ENCODE results near the gene ELK1.
"Not testable (repeated sequence)": the region's sequence is repeated elsewhere in the genome, so short reads cannot be mapped to it uniquely, and the experiment has no call there.

Gene ELK1, protein sequence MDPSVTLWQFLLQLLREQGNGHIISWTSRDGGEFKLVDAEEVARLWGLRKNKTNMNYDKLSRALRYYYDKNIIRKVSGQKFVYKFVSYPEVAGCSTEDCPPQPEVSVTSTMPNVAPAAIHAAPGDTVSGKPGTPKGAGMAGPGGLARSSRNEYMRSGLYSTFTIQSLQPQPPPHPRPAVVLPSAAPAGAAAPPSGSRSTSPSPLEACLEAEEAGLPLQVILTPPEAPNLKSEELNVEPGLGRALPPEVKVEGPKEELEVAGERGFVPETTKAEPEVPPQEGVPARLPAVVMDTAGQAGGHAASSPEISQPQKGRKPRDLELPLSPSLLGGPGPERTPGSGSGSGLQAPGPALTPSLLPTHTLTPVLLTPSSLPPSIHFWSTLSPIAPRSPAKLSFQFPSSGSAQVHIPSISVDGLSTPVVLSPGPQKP

DNA sequence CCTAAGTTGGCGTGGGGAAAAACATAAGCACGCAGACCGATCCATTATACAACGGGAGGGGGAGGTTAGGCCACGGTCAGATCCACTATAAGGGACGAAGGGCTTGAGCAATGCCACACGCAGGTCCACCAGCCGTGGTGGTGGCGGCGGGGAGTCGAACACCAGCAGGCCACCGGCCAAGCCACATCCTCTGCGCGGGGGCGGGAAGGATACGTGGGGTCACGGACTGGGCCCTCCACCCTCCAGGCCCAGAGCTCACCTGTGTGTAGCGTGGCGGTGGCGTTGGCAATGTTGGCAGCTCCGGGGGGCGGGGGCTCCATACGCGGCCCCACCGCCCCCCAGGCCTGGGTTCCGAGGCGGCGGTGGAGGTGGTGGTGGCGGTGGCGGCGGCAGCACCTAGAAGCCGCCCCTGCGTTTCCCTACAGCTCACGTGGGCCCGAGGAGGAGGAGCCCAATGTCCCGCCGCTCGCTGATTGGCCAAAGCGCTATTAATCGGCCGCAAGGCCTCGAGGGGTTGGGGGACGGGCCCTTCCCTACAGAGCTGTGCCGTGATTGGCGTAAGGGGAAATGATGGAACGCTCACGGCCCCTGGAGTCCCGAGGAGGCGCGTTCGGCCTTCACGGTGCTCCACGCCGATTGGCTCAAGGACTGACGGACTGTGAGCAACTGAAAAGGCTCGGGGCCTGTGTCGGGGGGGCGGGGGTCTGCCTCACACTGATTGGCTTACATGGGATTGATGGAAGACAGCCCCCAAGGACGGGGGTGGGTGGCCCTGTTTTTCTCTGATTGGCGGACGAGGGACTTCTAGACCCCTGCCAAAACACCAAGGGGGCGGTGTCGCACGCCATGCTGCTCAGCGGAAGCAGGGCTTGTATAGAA is at the start of gene ELK1:
Gene ELK1 (minus strand): TSS at position 400 of the 879 bp plus-strand sequence. CDS start 9,122 bp downstream, outside the sequence.
- H3K4me1 Mint-ChIP-seq (ENCODE audit: low read depth): peaks cover 47% of the 10 kb centered on the region
- H3K36me3 Mint-ChIP-seq (ENCODE audit: low read depth): peaks cover 61% of the 10 kb centered on the region
- no peaks in the 10 kb centered on the region for H3K9me3 Mint-ChIP-seq
- H3K27me3 Mint-ChIP-seq: no peaks in the 10 kb centered on the region
- H3K27ac Mint-ChIP-seq: peak within 1 kb of the TSS; percentile 94
- H3K4me3 Mint-ChIP-seq: peak within 1 kb of the TSS; percentile 92

DNA sequence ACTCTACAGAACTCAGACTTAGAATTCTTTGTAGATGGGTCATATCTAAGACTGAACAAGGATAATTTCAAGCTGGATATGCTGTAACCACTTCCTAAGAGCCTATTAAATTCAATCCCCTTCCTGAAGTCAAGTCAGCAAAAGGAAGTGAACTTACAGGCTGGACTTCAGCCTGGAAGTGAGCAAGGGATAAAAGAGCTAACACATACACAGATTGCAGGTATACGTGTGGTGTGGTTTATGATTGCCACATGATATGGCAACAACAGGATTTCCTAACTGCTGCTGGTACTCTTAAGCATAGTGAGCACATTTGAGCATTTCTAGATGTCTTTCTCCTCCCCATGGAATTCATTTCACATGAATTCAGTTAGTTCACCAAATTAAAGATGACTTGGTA is 46.8 kb upstream of the ELK1 start:
- no peaks in the 10 kb centered on the region for H3K4me1 Mint-ChIP-seq (ENCODE audit: low read depth)
- no peak overlapping the region for H3K27ac Mint-ChIP-seq
- H3K27me3 Mint-ChIP-seq: no peaks in the 10 kb centered on the region
- H3K4me3 Mint-ChIP-seq: no peak overlapping the region
- H3K36me3 Mint-ChIP-seq (ENCODE audit: low read depth): no peaks in the 10 kb centered on the region
- H3K9me3 Mint-ChIP-seq: no peaks in the 10 kb centered on the region

- no peaks in the 10 kb centered on the region for H3K36me3 Mint-ChIP-seq (ENCODE audit: low read depth)
- H3K27me3 Mint-ChIP-seq: peaks cover 11% of the 10 kb centered on the region
- H3K4me1 Mint-ChIP-seq (ENCODE audit: low read depth): no peaks in the 10 kb centered on the region
- H3K4me3 Mint-ChIP-seq: no peak overlapping the region
- H3K27ac Mint-ChIP-seq: no peak overlapping the region
- no peaks in the 10 kb centered on the region for H3K9me3 Mint-ChIP-seq
Observed at GRCh38 chrX:47690175-47690574, 39.8 kb upstream of the ELK1 start.

DNA sequence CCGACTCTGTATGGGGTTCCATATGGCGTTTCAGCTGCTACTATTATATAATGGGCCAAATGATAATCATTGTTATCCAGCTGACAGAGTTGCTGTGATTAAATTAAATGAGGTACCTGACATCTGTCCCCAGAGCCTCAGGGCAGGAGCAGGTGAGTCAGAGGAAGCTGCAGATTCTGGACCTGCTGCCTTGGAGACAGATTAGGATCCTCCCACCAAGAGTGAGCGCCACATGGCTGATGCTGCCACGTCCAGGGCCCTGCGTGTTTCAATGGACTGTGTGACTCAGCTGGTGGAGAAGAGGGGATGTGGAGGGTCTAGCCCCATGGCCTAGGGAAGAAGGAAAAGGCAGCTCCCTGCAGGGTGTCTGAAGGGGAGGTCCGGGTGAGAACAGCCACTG is 36.9 kb upstream of the ELK1 start:
- peaks cover 11% of the 10 kb centered on the region for H3K27me3 Mint-ChIP-seq
- no peaks in the 10 kb centered on the region for H3K36me3 Mint-ChIP-seq (ENCODE audit: low read depth)
- H3K9me3 Mint-ChIP-seq: no peaks in the 10 kb centered on the region
- H3K4me3 Mint-ChIP-seq: no peak overlapping the region
- H3K27ac Mint-ChIP-seq: no peak overlapping the region
- H3K4me1 Mint-ChIP-seq (ENCODE audit: low read depth): no peaks in the 10 kb centered on the region

GRCh38 chrX:47683829-47684205 is 33.5 kb upstream of the ELK1 start:
- H3K4me3 Mint-ChIP-seq: no peak overlapping the region
- peaks cover 11% of the 10 kb centered on the region for H3K27me3 Mint-ChIP-seq
- no peaks in the 10 kb centered on the region for H3K4me1 Mint-ChIP-seq (ENCODE audit: low read depth)
- H3K27ac Mint-ChIP-seq: no peak overlapping the region
- H3K9me3 Mint-ChIP-seq: no peaks in the 10 kb centered on the region
- H3K36me3 Mint-ChIP-seq (ENCODE audit: low read depth): no peaks in the 10 kb centered on the region

- H3K36me3 Mint-ChIP-seq (ENCODE audit: low read depth): no peaks in the 10 kb centered on the region
- peaks cover 11% of the 10 kb centered on the region for H3K27me3 Mint-ChIP-seq
- no peak overlapping the region for H3K4me3 Mint-ChIP-seq
- H3K4me1 Mint-ChIP-seq (ENCODE audit: low read depth): no peaks in the 10 kb centered on the region
- no peak overlapping the region for H3K27ac Mint-ChIP-seq
- H3K9me3 Mint-ChIP-seq: no peaks in the 10 kb centered on the region
Observed at GRCh38 chrX:47683184-47683828, 32.9 kb upstream of the ELK1 start.

- not testable (repeated sequence) for H3K9me3 Mint-ChIP-seq, H3K27me3 Mint-ChIP-seq, H3K4me3 Mint-ChIP-seq
Observed at GRCh38 chrX:47675959-47676859, 25.8 kb upstream of the ELK1 start.

GRCh38 chrX:47674776-47675175 is 24.4 kb upstream of the ELK1 start:
- H3K9me3 Mint-ChIP-seq: no peaks in the 10 kb centered on the region
- H3K27ac Mint-ChIP-seq: no peak overlapping the region
- H3K36me3 Mint-ChIP-seq (ENCODE audit: low read depth): no peaks in the 10 kb centered on the region
- no peaks in the 10 kb centered on the region for H3K4me1 Mint-ChIP-seq (ENCODE audit: low read depth)
- no peaks in the 10 kb centered on the region for H3K27me3 Mint-ChIP-seq
- no peak overlapping the region for H3K4me3 Mint-ChIP-seq

More at GRCh38 chrX:47675959-47676859, 25.8 kb upstream of the ELK1 start:
- not testable (repeated sequence) for H3K36me3 Mint-ChIP-seq (ENCODE audit: low read depth); H3K27ac Mint-ChIP-seq; H3K4me1 Mint-ChIP-seq (ENCODE audit: low read depth)

- H3K4me1 Mint-ChIP-seq (ENCODE audit: low read depth): peaks cover 32% of the 10 kb centered on the region
- H3K27ac Mint-ChIP-seq; H3K4me3 Mint-ChIP-seq; H3K36me3 Mint-ChIP-seq (ENCODE audit: low read depth); H3K9me3 Mint-ChIP-seq; H3K27me3 Mint-ChIP-seq: not testable (repeated sequence)
Observed at GRCh38 chrX:47665797-47666196, 15.4 kb upstream of the ELK1 start.

DNA sequence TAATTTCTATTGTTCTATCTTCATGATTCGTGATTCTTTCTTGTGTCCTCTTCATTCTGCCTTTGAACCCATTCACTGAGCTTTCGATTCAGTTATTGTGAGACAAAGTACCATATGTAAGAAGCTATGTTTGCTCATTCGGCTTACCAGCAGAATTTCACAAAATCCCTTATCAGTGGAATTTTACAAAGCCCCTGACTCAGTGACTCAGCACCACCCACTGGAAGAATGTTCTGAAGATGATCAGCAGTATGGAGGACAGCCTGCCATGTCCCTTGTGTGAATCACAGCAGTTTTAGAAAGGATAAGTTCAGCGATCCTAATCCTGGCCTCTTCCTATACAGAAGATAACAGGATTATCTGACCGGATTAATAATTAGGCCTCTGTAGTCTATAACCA is 14.4 kb upstream of the ELK1 start:
- H3K4me3 Mint-ChIP-seq: no peak overlapping the region
- no peaks in the 10 kb centered on the region for H3K9me3 Mint-ChIP-seq
- peaks cover 3% of the 10 kb centered on the region for H3K36me3 Mint-ChIP-seq (ENCODE audit: low read depth)
- H3K4me1 Mint-ChIP-seq (ENCODE audit: low read depth): peaks cover 38% of the 10 kb centered on the region
- no peaks in the 10 kb centered on the region for H3K27me3 Mint-ChIP-seq
- H3K27ac Mint-ChIP-seq: peak overlapping the region; percentile 81

DNA sequence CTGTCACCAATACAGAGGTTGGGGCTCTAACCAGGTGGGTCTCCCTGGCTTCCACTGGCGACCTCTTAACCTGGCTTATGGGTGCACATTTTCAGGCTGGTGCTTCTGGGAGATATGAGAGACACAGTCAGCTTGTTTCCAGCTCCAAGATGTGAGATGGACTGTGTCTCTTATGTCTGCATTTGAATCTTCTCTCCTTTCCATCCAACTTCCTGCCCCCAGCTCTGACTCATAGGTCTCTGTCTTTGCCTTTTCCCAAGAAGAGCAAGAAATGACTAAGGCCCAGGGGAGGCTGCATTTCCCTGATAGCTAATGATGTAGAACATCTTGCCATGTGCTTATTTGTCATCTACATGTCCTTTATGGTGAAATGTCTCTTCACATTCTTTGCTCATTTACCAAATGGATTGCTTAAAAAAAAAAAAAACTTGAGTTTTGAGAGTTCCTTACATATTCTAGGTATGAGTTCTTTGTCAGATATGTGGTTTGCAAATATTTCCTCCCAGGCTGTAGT is 11.8 kb upstream of the ELK1 start:
- H3K9me3 Mint-ChIP-seq: peaks cover 3% of the 10 kb centered on the region
- peak overlapping the region; percentile 56 for H3K4me3 Mint-ChIP-seq

DNA sequence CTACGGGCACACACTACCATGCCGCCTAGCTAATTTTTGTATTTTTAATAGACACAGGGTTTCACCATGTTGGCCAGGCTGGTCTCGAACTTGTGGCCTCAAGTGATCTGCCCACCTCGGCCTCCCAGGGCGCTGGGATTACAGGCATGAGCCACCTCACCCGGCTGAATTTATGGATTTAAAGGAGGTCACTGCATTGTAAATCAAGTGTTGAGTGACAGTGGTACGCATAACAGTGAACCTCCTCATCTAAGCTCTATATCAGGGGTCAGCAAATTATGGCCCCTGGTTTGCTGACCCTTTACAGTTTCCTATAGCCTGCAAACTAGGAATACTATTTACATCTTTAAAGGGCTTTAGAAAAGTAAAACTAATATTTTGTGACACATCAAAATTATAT is 11.2 kb upstream of the ELK1 start:
- no peak overlapping the region for H3K4me3 Mint-ChIP-seq
- peaks cover 19% of the 10 kb centered on the region for H3K36me3 Mint-ChIP-seq (ENCODE audit: low read depth)
- H3K27ac Mint-ChIP-seq: peak overlapping the region; percentile 97
- no peaks in the 10 kb centered on the region for H3K27me3 Mint-ChIP-seq
- peaks cover 3% of the 10 kb centered on the region for H3K9me3 Mint-ChIP-seq
- peaks cover 62% of the 10 kb centered on the region for H3K4me1 Mint-ChIP-seq (ENCODE audit: low read depth)

More for the DNA sequence above, 11.8 kb upstream of the ELK1 start:
- H3K4me1 Mint-ChIP-seq (ENCODE audit: low read depth): peaks cover 56% of the 10 kb centered on the region
- H3K36me3 Mint-ChIP-seq (ENCODE audit: low read depth): peaks cover 12% of the 10 kb centered on the region
- peak overlapping the region; percentile 97 for H3K27ac Mint-ChIP-seq
- H3K27me3 Mint-ChIP-seq: no peaks in the 10 kb centered on the region

GRCh38 chrX:47659421-47659726 is 9.0 kb upstream of the ELK1 start:
- Mint-ChIP-seq H3K36me3 (ENCODE audit: low read depth) (peaks cover 36% of the 10 kb centered on the region), H3K27ac (peak overlapping the region; percentile 95), H3K27me3 (no peaks in the 10 kb centered on the region), H3K4me3 (peak overlapping the region; percentile 90), H3K9me3 (peaks cover 3% of the 10 kb centered on the region), H3K4me1 (ENCODE audit: low read depth) (peaks cover 69% of the 10 kb centered on the region)
